Ovary (tissue), 3 donors: Measurements from ENCODE around the gene FBXO7.

ENCODE experiments used
- CTCF ChIP-seq, 3 donors: fragments of 450-650 bp in 2 of 3; fragments of 200-600 bp in 1 of 3; IDR thresholded peaks; one replicate each; pipeline versions ENCODE4 v1.5.1 to v1.8.0; 2016 to 2022; ENCODE audit warnings: antibody characterized with exemption in 3 of 3, mild to moderate bottlenecking in 1 of 3
- POLR2A ChIP-seq: fragments of 450-650 bp; IDR thresholded peaks from one replicate; pipeline ENCODE4 v1.6.1; 2017; ENCODE audit warnings: antibody characterized with exemption, mild to moderate bottlenecking, moderate library complexity
- donor health status: DM: no; HTN: no; CAD: no.

- no peak for TF ChIP-seq CTCF (IDR thresholded peaks at IDR 0.05)
- no peak for TF ChIP-seq POLR2A
These were observed 4.4 kb downstream of the FBXO7 start for GRCh38 chr22:32478994-32479393.
